NCI-H2227 (cell line): Measurements from ENCODE around the gene TEX10.
"Not testable (repeated sequence)": the region's sequence is repeated elsewhere in the genome, so short reads cannot be mapped to it uniquely, and the experiment has no call there.

Experiments used
- DNase-seq: peaks from one replicate; lab custom pipeline; 2025; ENCODE audit not compliant: unreplicated experiment; lab: John Stamatoyannopoulos, UW

Gene TEX10

DNA sequence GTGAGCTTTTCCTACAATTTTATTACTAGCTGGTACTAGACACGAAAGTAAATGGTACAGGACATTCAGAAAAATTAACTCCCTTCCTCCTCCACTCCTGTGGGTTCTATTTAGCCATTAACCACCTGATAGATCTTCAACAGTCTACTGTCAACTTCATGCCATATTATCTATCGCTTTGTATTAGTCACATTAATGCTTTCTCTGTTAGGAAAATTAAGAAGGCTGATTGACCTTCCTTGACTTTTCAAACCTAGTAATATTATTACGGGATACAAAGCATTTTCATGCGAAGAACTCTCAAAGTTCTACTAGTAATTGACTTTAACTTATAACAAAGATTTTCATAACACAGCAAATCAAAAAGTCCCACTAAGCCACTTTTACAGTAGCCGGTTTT, 1.2 kb downstream of the TEX10 start:
- DNase-seq = no peak

DNA sequence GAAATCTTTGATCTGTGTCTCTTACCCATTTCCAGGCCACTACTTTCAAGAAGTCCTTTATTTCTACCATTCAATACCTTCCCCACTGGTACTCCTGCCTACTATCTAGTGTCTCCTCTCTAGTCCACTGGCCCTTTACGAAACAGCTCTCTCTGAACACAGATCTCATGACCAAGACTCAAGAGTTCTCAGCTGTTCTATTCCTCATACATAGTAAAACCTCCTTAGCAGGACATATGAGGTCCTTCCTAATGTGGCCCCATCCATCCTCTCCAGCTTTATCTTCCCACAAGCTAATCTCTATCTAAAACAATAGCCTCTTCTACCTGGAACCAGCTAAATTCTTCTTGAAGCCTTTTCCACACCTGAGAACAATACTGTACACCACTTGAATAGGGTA, 2.6 kb downstream of the TEX10 start:
- DNase-seq = no peak

DNA sequence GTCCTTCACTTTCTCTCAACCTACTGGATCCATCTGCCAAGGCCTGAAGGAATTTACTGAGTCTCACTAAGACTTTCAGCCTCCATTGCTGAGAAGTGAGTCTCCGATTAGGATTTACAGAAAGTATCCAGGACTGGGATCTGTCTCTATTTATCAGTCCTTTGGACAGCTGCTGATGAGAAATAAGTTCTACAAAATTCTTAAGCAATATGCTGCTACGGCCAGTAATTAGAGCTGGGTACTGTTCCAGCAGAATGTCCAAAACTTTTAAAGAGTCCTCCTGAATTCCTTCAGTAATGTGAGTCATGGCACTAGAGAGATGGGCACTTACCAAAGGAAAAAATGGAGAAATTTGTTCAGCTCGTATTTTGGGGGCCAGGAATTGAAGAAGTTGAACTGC, 5.9 kb downstream of the TEX10 start:
- no peak for DNase-seq

DNA sequence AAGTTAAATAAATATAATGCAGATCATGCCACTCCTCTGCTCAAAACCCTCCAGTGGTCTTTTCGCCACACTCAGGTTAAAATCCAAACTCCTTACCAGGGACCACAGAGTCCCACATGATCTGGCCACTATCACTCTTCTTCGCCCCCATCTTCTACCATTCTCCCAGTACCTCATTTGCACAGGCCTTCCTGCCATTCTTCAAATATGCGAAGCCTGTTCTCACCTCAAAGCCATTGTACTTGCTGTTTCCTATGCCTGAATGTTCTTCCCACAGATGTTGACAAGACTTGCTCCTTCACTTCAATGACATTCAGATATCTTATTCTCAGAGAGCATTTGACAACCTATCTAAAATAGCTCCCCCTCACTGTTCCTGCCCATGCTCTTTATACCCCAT, 10.9 kb downstream of the TEX10 start:
- no peak for DNase-seq

DNA sequence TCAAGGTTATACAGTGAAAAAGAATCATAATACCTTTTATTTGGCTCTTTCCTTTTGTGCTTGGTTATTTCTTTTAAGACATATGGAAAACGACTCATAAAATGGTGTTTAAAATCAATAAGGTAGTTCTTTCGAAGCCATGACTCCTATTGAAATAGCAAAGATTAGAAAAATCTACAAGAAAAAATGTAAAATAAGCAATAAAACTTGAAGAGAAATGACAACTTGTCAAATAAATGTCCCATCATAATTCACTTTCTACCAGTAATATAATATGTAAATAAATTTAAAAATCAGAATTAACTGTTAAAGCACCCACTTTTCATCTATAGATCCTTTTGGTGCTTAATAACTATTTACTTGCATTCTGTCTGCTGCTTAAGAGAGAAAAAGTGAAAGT, 12.5 kb downstream of the TEX10 start:
- DNase-seq = no peak

DNA sequence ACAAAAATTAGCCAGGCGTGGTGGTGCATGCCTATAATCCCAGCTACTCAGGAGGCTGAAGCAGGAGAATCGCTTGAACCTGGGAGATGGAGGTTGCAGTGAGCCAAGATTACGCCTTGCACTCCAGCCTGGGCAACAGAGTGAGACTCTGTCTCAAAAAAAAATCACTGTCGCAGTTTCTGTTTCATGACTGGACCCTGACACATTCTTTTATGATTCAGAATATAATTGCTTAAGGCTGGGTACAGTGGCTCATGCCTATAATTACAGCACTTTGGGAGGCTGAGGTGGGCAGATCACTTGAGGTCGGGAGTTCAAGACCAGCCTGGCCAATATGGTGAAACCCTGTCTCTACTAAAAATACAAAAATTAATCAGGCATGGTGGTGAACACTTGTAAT, 14.0 kb downstream of the TEX10 start:
- DNase-seq = not testable (repeated sequence)

DNA sequence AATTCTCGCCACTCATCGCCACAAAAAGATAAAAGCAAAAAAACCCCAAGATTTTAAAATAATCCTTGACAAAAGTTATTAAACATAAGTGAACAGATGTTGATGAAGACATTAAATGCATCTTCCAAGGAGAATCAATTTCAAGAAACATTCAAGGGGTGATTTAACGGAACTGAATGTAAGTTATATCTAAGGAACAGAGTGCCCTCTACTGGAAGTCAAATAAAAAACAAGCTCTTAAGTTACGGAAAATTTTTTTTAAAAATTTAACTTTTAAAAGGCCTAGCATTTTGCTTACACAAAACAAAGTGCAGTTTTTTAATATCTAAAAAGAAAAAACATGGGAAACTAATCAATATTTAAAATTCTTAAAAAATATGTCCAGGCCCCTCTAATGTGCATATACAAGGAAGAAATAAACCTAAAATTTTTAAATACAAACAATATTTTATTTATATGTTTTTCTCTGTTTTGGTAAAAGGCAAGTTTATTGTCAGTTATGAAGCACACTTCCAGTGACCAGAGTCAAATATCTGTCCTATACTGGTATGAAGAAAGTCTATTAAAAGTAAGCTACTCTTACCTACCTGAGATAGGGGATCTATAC, 28.0 kb downstream of the TEX10 start:
- DNase-seq = peak; percentile 10

DNA sequence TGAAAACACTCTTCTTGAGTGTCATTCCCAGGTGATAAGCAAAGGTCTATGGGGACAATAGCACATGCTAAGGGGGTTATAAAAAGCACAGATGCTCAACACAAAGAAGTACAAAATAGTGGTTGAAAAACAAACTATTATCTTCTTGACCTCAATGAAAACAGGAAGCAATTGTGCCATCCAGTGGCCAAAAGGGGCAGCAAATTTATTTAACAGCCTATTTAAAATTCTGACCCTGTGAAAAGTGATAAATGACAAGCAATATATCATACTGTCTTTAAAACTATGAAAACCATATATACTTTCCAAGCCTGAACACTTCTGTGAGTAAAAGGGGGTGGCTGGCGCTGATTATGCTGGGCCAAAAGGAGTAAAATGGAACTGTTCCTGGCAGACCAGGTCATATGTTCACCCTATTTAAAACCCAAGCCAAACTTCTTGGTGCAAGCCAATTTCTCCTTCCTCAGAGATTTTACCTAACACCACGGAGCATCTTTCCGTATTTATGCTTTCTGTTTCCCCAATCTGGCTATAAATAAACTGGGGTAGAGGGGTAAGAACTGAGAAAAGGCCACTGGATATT, 29.7 kb downstream of the TEX10 start:
- DNase-seq = peak; percentile 30

DNA sequence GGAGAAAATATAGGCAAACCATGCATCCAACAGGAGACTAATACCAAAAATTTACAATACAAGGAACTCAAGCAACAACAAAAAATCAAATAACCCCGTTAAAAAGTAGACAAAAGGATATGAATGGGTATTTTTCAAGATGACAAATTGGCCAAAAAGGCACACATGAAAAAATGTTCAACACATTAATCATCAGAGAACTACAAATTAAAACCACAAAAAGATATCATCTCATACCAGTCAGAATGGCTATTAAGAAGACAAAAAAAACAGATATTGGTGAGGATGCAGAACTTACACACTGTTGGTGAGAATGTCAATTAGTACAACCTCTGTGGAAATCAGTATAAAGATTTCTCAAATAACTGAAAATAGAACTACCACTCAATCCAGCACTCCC, 35.0 kb downstream of the TEX10 start:
- DNase-seq = no peak

DNA sequence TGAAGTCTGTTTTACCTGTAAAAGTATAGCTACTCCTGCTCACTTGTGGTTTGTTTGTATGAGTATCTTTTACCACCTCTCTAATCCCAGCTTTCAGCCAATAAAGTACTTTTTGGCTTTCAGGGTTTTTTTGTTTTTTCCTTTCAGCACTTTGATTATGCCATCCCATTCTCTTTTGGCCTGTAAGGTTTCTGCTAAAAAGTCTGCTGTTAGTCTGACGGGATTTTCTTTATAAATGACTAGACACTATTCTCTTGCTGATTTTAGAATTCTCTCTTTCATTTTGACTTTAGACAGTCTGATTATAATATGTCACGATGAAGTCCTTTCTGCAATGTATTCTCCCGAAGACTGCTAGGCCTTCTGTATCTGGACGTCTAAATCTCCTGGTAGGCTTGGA, 37.2 kb downstream of the TEX10 start:
- DNase-seq = no peak

DNA sequence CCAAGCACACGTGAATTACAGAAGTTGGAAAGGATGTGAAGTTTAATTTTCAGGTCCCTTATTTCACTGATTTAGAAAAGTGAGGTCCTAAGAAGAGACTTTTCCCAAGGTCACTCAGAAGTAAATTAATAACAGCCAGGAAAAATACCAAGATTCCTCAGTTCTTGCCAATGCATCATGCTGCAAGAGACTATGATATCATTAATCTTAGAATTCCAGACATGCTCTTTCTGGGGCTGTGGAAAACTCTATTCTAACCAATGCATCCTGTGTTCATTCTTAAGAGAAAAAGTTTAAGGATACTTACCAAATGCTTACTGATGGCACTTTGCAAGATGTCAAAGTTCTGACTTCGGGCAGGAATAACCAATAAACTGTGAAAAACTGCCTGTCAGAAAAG, 42.8 kb downstream of the TEX10 start:
- DNase-seq = no peak

DNA sequence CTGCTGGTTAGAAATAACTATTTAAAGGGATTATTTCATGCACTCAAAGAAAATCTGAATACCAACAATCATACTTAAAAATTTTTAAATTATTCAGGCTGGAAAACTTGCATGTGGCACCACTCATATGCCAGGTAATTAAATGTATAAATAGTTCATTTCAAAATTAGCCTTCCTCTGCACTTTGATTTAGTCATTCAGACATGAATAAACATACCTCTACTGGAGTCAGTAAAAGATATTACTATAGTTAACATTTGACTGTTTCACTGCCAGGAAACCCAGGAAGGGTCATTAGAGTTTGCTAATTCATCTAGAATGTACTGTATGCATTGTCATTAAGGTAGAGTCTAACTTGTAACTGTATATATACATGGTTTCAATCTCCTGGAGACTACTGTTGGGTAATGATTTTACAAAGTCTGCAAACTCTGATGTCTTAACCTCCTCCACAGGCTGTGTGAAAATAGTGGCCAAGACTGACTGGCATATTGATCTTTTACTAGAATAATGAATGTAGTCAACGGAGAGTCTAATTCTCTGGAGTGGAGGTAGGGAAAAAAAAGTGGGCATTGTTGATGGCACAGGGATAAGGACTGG, 43.7 kb downstream of the TEX10 start:
- no peak for DNase-seq

DNA sequence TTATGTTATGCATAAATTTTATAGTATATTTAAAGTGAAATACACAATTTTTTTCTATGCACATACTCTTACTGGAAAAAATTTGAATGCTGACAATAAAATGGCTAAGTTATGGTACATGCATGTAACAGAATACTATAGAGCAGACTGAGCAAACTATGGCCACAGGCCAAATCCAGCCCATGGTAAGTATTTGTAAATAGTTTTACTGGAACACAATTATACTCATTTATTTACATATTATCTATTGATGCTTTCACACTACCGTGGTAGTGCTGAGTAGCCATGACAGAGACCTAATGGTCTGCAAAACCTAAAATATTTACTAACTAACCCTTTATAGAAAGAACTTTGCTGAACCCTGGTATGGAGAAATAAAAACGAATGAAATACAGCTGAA, 45.7 kb downstream of the TEX10 start:
- DNase-seq = no peak

DNA sequence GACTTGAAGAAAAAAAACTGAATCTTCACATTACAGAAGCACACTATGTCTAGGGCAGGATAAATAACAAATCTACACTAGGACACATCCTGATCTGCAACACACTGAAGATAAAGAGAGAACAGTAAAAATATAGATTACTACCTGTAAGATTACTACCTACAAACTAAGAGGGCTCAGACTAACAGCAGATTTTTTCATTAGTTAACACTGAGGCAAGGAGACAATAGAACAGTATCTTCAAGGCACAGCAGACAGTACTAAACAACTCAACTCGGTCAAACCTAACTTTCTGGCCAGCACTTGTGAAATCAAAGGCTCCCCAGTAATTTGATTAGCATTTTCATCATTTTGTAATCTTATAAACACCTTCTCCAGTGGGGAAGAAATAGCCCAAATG, 46.5 kb downstream of the TEX10 start:
- DNase-seq = no peak

DNA sequence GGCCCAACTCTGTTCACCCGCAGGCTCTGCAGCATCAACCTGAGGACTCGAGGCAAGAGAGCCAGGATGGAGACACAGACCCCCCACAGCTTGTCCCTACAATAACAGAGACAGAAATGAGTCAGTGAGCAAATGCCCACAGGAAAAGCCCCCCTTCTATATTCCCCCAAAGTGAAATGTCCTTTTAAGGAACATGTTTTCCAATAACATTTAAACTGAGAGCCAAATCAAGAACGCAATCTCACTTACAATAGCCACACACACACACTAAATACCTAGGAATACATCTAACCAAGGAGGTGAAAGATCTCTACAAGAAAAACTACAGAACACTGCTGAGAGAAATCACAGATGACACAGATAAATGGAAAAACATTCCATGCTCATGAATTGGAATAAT, 49.0 kb downstream of the TEX10 start:
- no peak for DNase-seq

DNA sequence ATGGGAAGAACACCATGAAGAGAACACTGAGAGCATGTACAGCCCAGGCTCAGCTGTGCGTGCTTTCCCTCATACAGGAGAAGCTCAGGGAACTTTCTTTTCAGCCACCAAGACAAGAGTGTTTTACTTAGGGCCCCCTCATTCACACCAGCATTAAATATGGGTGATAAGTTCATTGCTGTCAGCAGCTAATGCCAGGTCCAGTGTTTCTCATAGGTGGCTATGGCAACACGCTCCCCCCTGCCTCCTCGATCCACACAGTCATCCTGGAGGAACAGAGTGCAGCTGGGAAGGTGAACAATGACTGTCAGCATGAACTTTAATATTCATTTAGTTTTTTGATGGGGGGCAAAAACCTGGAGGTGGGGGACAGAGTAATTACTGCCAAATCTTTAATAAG, 54.4 kb downstream of the TEX10 start:
- no peak for DNase-seq

DNA sequence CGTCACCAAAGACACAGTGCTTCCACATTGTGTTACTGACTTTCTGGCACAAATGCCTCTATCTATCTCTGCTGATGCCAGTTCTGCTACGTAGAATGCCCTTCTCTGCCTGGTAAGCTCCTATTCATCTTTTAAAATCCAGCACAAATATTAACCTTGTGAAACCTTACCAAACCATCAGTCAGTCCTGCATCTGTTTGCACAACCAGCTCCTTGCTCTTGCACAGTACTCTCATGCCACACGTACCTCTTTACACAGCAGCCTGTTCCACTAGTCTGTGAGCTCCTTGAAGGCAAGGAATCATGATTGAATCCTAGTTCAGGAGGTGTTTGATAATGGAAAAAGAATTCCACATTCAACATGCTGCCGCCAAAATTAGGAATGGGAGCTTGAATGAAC, 56.3 kb downstream of the TEX10 start:
- DNase-seq = no peak

DNA sequence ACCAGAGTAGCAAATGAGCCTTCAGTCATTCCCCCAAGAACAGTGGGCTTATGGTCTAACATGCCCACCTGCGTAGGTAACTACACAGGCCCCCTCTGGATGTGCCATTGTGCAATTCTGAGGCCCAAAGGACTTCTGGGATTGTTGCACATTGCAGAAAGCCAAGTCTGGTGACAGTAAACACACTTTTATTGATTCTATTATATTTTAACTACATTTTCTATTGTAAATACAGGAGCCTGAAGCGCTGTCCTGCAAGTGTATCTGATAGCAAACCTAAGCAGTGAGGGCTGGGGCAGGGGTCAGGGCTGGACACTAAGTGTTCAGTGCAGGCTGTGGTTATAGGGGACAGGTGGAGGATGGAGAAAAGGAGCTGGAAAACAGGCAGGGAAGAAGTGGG, 57.5 kb downstream of the TEX10 start:
- DNase-seq = no peak

DNA sequence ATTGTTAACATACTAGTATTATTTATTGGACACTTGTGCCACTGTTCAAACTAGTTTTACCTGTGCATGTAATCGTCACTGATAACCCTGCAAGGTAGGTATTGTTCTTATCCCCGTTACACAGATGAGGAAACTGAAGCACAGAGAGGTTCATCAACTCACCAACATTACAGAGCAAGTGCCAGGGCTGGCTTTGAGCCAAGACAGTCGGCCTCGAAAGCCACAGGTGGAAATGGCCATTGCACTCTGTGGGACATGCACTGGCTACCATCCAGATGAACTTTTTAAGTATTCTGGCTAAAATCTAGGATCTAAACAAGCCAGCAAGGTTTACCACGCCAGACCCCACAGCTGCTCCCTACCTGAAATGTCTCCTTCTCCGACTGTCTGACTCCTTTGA, 57.9 kb downstream of the TEX10 start:
- no peak for DNase-seq

DNA sequence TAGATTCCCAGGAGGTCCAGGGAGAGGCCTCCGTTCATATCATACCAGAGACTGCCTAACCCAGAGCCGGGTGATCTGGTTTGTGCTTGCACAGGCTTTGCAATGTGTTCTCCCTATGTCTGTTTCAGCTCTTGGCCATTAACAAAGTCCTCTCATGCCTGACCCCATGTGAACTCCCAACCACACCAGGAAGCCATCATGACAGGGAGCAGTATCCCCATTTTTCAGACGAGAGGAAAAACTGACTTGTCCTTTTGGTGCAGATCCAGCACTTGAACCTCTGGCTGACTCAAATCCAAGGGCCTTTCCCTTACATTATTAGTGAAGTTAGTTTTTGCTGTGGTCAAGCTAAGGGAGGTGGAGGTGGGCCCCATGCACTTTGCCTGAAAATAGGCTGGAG, 58.4 kb downstream of the TEX10 start:
- DNase-seq = no peak

DNA sequence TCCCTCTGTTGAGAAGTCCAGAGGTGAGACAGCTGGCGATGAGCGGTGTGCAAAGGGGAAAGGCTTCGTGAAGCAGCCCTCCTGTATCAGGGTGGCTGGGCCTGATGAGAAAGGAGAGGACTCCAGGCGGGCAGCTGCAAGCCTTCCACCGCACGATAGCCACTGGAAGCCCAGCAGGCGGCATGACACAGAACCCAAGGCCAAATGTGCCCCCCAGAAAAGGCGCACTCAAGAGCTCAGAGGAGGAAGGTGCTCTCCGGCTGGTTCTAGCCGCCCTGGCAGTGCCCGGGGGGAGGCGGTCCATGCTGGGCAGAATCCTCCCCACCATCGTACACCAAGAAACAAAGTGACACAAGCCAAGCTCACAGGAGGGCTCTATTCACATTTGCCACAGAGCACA, 60.3 kb downstream of the TEX10 start:
- DNase-seq = no peak

DNA sequence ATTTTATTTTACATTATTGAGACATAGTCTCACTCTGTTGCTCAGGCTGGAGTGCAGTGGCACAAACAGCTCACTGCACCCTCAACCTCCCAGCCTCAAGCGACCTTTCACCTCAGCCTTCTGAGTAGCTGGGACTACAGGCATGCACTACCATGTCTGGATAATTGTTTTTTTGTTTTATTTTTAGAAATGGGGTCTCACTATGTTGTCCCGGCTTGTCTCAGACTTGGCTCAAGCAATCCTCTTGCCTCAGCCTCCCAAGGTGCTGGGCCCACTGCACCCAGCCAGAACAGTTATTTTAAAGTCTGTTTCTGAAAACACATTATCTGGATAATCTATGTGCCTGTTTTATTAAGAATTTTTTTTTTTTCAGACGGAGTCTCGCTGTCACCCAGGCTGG, 62.0 kb downstream of the TEX10 start:
- no peak for DNase-seq

DNA sequence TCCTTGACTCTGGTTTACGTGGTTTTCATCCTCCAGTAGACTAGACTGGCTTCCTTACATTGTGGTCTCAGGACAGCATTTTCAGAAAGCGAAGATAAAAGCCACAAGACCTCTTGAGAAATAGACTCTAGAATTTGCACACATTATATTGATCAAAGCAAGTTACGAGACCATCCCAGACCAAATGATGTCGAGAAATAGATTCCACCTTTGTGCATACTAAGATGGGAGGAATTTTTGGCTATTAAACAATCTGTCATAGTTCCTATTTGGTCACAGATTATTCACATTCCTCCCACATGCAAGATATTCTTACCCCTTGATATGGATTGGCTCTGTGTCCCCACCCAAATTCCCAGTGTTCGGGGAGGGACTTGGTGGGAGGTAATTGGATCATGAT, 65.6 kb downstream of the TEX10 start:
- DNase-seq = no peak
